ENCODE results near the gene BIN1. TPM values are rescaled to one million over a fixed set of nuclear protein-coding genes. Genes with fewer than 3 reads are reported as not detected.

The BIN1 gene
- total RNA-seq, 1 donor from 2014 or later, result 26.9 TPM

DNA sequence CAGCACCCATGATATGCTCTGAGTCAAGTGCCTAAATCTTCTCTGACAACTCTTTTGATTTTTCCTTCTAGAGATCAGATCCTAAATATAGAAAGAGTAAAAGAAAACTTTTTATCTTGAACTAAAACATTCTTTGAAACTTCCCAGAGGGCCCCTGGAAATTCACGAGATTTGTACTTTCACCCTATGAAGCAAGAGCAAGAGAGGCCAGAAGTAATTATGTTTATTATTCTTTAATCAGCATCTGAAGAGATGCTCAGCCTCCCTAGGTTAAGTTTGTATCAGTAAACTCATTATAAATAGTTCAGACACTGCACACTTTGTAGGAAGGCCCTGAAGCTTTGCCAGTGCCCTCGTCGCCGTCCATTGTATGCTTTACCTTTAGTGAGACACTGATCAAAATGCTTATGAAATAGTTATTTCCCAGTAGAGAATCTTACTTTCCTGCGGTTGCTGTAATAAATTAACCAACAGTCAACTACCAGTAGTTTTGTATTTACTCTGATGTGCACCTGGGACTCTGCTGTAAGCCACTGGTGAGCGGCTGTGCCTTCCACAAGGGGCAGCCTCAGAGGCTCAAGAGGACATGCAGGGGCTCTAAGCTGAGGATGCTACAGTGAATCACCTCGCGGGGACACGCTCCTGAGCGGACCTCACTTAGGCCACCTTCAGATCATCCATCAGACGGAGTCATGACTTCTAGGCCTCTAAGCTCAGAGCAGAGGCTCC, 71.9 kb downstream of the BIN1 start:
- H3K27me3 Mint-ChIP-seq (ENCODE audit: insufficient read depth, low read depth), result peaks cover 2% of the 10 kb centered on the region
- no peak overlapping the region for H3K4me3 Mint-ChIP-seq
- no peaks in the 10 kb centered on the region for H4K20me1 ChIP-seq (ENCODE audit: low read depth)
- no peaks in the 10 kb centered on the region for H3K4me1 Mint-ChIP-seq
- H3K4me2 ChIP-seq, result no peak overlapping the region
- H3K27ac ChIP-seq, result no peak overlapping the region
- DNase-seq (ENCODE audit: low spot score), result no peak
- H3K36me3 Mint-ChIP-seq, result no peaks in the 10 kb centered on the region
- no peaks in the 10 kb centered on the region for H3K79me2 ChIP-seq (ENCODE audit: low read depth)
- no peaks in the 10 kb centered on the region for H3K36me3 ChIP-seq
- no peaks in the 10 kb centered on the region for H3F3A ChIP-seq (ENCODE audit: low read depth)
- TF ChIP-seq, protein P1, sequence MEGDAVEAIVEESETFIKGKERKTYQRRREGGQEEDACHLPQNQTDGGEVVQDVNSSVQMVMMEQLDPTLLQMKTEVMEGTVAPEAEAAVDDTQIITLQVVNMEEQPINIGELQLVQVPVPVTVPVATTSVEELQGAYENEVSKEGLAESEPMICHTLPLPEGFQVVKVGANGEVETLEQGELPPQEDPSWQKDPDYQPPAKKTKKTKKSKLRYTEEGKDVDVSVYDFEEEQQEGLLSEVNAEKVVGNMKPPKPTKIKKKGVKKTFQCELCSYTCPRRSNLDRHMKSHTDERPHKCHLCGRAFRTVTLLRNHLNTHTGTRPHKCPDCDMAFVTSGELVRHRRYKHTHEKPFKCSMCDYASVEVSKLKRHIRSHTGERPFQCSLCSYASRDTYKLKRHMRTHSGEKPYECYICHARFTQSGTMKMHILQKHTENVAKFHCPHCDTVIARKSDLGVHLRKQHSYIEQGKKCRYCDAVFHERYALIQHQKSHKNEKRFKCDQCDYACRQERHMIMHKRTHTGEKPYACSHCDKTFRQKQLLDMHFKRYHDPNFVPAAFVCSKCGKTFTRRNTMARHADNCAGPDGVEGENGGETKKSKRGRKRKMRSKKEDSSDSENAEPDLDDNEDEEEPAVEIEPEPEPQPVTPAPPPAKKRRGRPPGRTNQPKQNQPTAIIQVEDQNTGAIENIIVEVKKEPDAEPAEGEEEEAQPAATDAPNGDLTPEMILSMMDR (IDR thresholded peaks at IDR 0.05), result peak; percentile 9
- no peak for TF ChIP-seq EZH2 (IDR thresholded peaks at IDR 0.05)
- no peaks in the 10 kb centered on the region for H3K27me3 ChIP-seq
- H3K9me3 ChIP-seq (ENCODE audit: low read depth), result no peaks in the 10 kb centered on the region
- no peak overlapping the region for H3K27ac Mint-ChIP-seq
- H3K9ac ChIP-seq, result no peak overlapping the region
- H3K4me3 ChIP-seq, result no peak overlapping the region
- no peaks in the 10 kb centered on the region for H3K4me1 ChIP-seq
- H3K9me3 Mint-ChIP-seq, result peaks cover under 1% of the 10 kb centered on the region
- H2AFZ ChIP-seq (replicated peaks), result no peak overlapping the region

DNA sequence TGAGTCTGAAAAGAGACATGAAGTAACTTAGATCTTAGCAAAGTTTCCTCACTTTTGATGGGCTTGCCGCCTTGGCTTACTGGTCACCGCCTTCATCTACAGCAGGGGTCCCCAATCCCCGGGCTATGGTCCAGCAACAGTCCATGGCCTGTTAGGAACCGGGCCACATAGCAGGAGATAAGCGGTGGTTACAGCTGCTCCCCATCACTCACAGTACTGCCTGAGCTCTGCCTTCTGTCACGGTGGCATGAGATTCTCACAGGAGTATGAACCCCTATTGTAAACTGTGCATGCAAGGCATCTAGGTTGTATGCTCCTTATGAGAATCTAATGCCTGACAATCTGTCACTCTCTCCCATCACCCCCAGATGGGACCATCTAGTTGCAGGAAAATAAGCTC, 72.9 kb downstream of the BIN1 start:
- H3K4me3 ChIP-seq, result no peak overlapping the region
- no peak overlapping the region for H3K27ac Mint-ChIP-seq
- no peak overlapping the region for H3K9ac ChIP-seq
- TF ChIP-seq EZH2phosphoT487 (IDR thresholded peaks at IDR 0.05) (no peak), EZH2 (IDR thresholded peaks at IDR 0.05) (no peak)
- TF ChIP-seq, protein P1 (IDR thresholded peaks at IDR 0.05), result no peak
- H3K36me3 ChIP-seq, result no peaks in the 10 kb centered on the region
- no peaks in the 10 kb centered on the region for H3K79me2 ChIP-seq (ENCODE audit: low read depth)
- H3K36me3 Mint-ChIP-seq, result no peaks in the 10 kb centered on the region
- no peaks in the 10 kb centered on the region for H4K20me1 ChIP-seq (ENCODE audit: low read depth)
- H3K4me1 Mint-ChIP-seq, result no peaks in the 10 kb centered on the region
- H3K27ac ChIP-seq, result no peak overlapping the region
- no peaks in the 10 kb centered on the region for H3K9me3 Mint-ChIP-seq
- no peaks in the 10 kb centered on the region for H3K9me3 ChIP-seq (ENCODE audit: low read depth)
- no peak overlapping the region for H2AFZ ChIP-seq (replicated peaks)
- H3K4me1 ChIP-seq, result no peaks in the 10 kb centered on the region
- no peak for DNase-seq (ENCODE audit: low spot score)
- H3K4me2 ChIP-seq, result no peak overlapping the region
- no peaks in the 10 kb centered on the region for H3K27me3 ChIP-seq
- H3K4me3 Mint-ChIP-seq, result no peak overlapping the region
- H3K27me3 Mint-ChIP-seq (ENCODE audit: insufficient read depth, low read depth), result peaks cover 2% of the 10 kb centered on the region
- H3F3A ChIP-seq (ENCODE audit: low read depth), result no peaks in the 10 kb centered on the region

DNA sequence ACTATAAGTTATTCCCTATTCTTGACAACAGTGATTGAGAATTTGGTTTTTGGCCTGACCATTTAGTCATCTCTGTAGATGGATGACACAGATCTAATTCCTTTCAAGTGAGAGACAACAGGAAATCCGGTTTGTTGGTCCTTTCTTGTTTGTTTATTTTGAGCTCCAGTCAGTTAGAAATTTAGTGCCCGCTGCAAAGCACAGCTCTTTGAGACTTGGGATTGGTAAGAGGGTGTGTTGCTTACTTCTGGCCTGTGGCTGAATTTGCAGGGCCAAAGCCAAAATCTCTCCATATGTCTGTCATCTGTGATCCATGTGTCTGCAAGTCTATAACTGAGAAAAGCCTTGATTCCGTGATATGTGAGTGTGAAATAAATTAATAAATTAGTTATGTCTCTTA, 74.3 kb downstream of the BIN1 start:
- no peak overlapping the region for H3K4me3 Mint-ChIP-seq
- peaks cover 4% of the 10 kb centered on the region for H3K27me3 Mint-ChIP-seq (ENCODE audit: insufficient read depth, low read depth)
- no peaks in the 10 kb centered on the region for H3K4me1 ChIP-seq
- H3F3A ChIP-seq (ENCODE audit: low read depth), result no peaks in the 10 kb centered on the region
- H3K36me3 Mint-ChIP-seq, result no peaks in the 10 kb centered on the region
- no peak overlapping the region for H3K27ac Mint-ChIP-seq
- H3K9me3 ChIP-seq (ENCODE audit: low read depth), result no peaks in the 10 kb centered on the region
- no peak overlapping the region for H3K9ac ChIP-seq
- no peak overlapping the region for H3K4me2 ChIP-seq
- H4K20me1 ChIP-seq (ENCODE audit: low read depth), result no peaks in the 10 kb centered on the region
- DNase-seq (ENCODE audit: low spot score), result no peak
- H3K4me3 ChIP-seq, result no peak overlapping the region
- no peak overlapping the region for H2AFZ ChIP-seq (replicated peaks)
- no peak overlapping the region for H3K27ac ChIP-seq
- H3K4me1 Mint-ChIP-seq, result no peaks in the 10 kb centered on the region
- H3K36me3 ChIP-seq, result no peaks in the 10 kb centered on the region
- H3K9me3 Mint-ChIP-seq, result no peaks in the 10 kb centered on the region
- TF ChIP-seq, protein P1 (IDR thresholded peaks at IDR 0.05), result no peak
- TF ChIP-seq EZH2phosphoT487 (IDR thresholded peaks at IDR 0.05) (no peak), EZH2 (IDR thresholded peaks at IDR 0.05) (no peak)
- no peaks in the 10 kb centered on the region for H3K79me2 ChIP-seq (ENCODE audit: low read depth)
- H3K27me3 ChIP-seq, result no peaks in the 10 kb centered on the region

Measured in neural progenitor cell (in vitro differentiated cells).